Vagina (tissue), 2 donors: ENCODE data around the gene IMP4.

ENCODE experiments used
- CTCF ChIP-seq, 3 experiments: fragments of 450-650 bp in 2 of 3; fragments of 200-600 bp in 1 of 3; sonication (generic) in 1 of 3; IDR thresholded peaks; one replicate each; pipeline ENCODE4 v1.5.1; 2017 to 2019; ENCODE audit warnings: antibody characterized with exemption in 3 of 3, mild to moderate bottlenecking in 2 of 3, moderate library complexity in 2 of 3
- POLR2AphosphoS5 ChIP-seq, 2 donors: sonication (generic); formaldehyde crosslinking; IDR thresholded peaks; one replicate each; pipeline ENCODE4 v1.9.0; 2017; ENCODE audit warnings: antibody characterized with exemption in 2 of 2, mild to moderate bottlenecking in 2 of 2, low read depth in 1 of 2; ENCODE audit not compliant: insufficient read depth in 1 of 2

- no peak for TF ChIP-seq CTCF (IDR thresholded peaks at IDR 0.05)
- no peak for TF ChIP-seq POLR2AphosphoS5 (IDR thresholded peaks at IDR 0.05; ENCODE audit: insufficient read depth in 1 of 2, low read depth in 1 of 2)
These were observed 38.0 kb upstream of the IMP4 start for GRCh38 chr2:130304726-130305125.
